ENCODE measurements around the gene CAPNS1.
A peak's percentile ranks its signal among the peaks of the same experiment; 100 is the strongest.
"Not testable (repeated sequence)": the region's sequence is repeated elsewhere in the genome, so short reads cannot be mapped to it uniquely, and the experiment has no call there.

Gene CAPNS1

GRCh38 chr19:36151144-36152018 is 11.5 kb downstream of the CAPNS1 start:
- no peak for DNase-seq

- DNase-seq: no peak
Observed at GRCh38 chr19:36152019-36152351, 12.1 kb downstream of the CAPNS1 start.

- DNase-seq: no peak
Observed at GRCh38 chr19:36152352-36153091, 12.7 kb downstream of the CAPNS1 start, which contains the start of gene COX7A1. COX7A1 (minus strand) TSS chr19:36152447; CDS start chr19:36152407, 40 bp downstream.

- DNase-seq: no peak
Observed at GRCh38 chr19:36153126-36153525, 13.3 kb downstream of the CAPNS1 start.

- no peak for DNase-seq
Observed at GRCh38 chr19:36160821-36161596, 21.1 kb downstream of the CAPNS1 start.

- no peak for DNase-seq
Observed at GRCh38 chr19:36163813-36164212, 23.9 kb downstream of the CAPNS1 start.

GRCh38 chr19:36169084-36169760 is 29.4 kb downstream of the CAPNS1 start:
- DNase-seq: peak; percentile 38 to 68

GRCh38 chr19:36172852-36173251 is 33.0 kb downstream of the CAPNS1 start:
- DNase-seq: no peak

GRCh38 chr19:36173846-36174245 is 34.0 kb downstream of the CAPNS1 start:
- not testable (repeated sequence) for DNase-seq

GRCh38 chr19:36179077-36179476 is 39.2 kb downstream of the CAPNS1 start:
- not testable (repeated sequence) for DNase-seq

- DNase-seq: no peak
Observed at GRCh38 chr19:36182612-36183244, 42.9 kb downstream of the CAPNS1 start.

- no peak for DNase-seq
Observed at GRCh38 chr19:36183245-36183628, 43.4 kb downstream of the CAPNS1 start.

GRCh38 chr19:36186722-36187121 is 46.9 kb downstream of the CAPNS1 start:
- DNase-seq: not testable (repeated sequence)

GRCh38 chr19:36196249-36196648 is 56.4 kb downstream of the CAPNS1 start:
- DNase-seq: no peak

- DNase-seq: no peak
Observed at GRCh38 chr19:36198119-36198518, 58.3 kb downstream of the CAPNS1 start.

Measured in NCI-H1930 (cell line).